Stimulated activated CD4-positive, alpha-beta T cell treated with anti-CD3 and anti-CD28 coated beads, TNF-alpha, amount 100 ng/mL, for 48 hours (primary cell): ENCODE measurements around the gene PLLP.
"Not testable (repeated sequence)": the region's sequence is repeated elsewhere in the genome, so short reads cannot be mapped to it uniquely, and the experiment has no call there.

Experiments used
- DNase-seq, 3 donors: peaks; one replicate each; pipeline ENCODE4 v3.0.0-alpha.2; 2020; ENCODE audit warnings: low read depth in 3 of 3

PLLP gene

DNA sequence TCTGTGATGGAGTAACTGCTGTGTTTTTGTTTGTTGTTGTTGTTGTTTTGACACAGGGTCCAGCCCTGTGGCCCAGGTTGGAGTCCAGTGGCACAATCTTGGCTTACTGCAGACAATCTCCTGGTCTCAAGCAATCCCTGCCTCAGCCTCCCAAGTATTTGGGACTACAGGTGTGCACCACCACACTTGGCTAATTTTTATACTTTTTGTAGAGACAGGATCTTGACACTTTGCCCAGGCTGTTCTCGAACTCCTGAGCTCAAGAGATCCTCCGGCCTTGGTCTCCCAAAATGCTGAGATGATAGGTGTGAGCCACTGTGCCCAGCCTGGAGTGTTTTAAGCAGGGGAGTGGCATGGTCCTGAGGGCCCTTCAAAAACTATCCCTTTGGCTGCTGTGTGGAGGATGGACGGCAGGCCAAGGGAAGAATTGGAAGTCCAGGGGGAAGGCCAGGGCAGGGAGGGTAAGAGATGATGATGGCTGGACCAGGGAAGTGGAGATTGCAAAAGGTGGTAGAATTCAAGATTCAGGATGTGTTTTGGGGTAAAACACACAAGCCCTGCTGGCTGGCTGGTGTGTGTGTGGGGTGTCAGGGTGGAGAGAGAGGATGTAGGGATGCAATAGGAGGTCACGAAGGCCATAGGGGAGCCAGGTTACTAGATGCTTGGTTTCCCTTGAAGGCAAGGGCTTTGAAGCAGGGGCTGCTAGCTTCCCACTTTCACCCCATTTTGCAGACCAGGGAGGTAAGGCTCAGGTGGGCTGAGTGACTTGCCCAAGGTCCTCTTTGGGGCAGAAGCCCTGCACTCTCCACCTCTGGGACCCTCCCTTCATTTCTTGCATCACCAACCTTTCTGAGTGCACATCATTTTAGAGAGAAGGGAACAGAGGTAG is 18.8 kb upstream of the PLLP start:
- DNase-seq, result no peak

GRCh38 chr16:57301126-57301817 is 16.8 kb upstream of the PLLP start:
- no peak for DNase-seq

DNA sequence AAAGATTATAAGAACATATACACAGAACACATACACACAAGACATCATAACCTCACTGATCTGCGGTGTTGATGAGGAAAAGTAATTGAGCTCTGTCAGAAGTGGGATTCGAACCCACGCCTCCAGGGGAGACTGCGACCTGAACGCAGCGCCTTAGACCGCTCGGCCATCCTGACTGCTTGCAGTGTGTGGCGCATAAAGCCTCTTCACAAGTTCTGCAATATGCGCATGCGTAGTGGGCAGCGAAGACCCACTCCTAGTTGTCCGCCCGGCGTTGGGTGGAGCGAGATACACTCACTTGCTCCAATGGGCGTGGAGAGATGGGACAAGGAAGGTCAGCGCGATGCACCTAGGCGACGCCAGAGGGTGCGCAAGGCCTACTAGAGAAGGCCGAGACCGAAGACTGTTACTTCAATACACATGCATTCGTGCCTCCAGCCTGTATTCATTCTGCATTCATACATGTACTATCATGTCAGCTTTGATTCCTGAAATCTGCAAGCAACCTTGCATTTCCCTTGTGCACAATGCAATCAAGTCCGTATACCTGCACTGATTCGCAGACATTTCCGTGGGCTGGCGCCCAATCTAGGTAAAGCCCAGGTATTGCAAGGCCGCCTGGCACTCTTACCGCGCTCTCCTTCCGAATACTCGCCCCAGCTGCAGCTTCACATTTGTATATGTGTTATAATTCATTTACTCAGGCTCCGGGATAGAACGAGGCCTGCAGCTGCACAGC is 16.1 kb upstream of the PLLP start:
- peak; percentile 94 to 98 (median 97) for DNase-seq

DNA sequence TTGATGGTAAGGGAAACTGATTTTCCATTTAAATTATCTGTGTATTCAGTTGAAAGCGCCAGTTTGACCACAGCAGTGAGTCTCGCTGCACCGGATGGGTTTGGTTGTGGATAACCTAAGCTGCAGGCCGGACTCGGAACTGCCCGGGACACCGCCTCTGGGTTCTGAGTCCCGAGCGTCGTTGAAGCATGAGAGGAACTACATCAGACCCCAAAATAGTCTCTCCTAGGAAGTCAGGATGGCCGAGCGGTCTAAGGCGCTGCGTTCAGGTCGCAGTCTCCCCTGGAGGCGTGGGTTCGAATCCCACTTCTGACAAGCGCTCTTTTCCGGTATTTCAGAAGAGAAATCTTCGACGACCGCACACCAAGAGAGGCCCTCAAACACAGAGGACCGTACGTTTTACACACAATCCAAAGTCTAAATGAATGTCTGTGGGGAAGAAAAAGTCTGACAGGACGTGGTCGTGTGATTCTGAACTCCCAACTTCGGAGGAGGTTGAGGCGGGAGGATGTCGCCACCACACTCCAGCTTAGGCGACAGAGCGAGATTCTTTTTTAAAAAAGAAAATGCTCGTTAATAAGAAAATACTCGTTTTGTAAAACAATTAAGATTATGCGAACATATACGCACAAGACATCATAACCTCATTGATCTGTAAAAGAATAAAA is 15.4 kb upstream of the PLLP start:
- peak; percentile 68 to 78 (median 72) for DNase-seq

GRCh38 chr16:57299009-57299718 is 14.7 kb upstream of the PLLP start:
- DNase-seq, result peak in 1 of 3 donors; percentile 27

DNA sequence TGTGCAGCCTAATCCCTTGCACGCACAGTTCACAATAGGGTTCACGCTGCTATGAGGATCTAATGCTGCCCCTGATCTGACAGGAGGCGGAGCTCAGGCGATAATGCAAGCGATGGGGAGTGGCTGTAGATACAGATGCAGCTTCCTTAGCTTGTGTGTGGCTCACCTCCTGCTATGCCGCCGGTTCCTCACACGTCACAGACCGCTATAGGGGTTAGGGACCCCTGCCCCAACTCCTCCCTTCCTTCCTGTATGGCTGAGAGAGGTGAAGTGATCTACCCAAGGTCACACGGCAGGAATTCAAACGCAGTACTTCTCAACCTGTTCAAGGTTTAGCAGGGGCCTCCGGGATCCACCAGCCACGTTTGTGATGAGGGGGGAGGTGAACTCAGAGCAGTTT is 13.4 kb upstream of the PLLP start:
- DNase-seq, result no peak

- DNase-seq, result no peak
Observed at GRCh38 chr16:57289391-57290257, 5.2 kb upstream of the PLLP start.

GRCh38 chr16:57285379-57285778 is 907 bp upstream of the PLLP start:
- no peak for DNase-seq

GRCh38 chr16:57284952-57285363 is 486 bp upstream of the PLLP start:
- DNase-seq, result no peak

DNA sequence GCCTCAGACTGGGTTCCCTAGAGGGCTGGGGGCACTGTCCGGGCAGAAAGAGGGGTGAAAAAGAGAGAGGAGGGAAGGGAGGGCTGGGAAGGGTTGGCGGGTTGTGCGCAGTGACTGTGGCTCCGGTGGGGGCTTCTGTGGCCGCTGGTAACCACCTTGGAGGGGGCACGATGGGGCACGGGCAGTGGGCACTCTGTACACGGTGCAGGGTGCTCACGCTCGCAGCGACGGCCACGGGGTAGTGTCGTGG is 588 bp downstream of the PLLP start:
- no peak for DNase-seq

DNA sequence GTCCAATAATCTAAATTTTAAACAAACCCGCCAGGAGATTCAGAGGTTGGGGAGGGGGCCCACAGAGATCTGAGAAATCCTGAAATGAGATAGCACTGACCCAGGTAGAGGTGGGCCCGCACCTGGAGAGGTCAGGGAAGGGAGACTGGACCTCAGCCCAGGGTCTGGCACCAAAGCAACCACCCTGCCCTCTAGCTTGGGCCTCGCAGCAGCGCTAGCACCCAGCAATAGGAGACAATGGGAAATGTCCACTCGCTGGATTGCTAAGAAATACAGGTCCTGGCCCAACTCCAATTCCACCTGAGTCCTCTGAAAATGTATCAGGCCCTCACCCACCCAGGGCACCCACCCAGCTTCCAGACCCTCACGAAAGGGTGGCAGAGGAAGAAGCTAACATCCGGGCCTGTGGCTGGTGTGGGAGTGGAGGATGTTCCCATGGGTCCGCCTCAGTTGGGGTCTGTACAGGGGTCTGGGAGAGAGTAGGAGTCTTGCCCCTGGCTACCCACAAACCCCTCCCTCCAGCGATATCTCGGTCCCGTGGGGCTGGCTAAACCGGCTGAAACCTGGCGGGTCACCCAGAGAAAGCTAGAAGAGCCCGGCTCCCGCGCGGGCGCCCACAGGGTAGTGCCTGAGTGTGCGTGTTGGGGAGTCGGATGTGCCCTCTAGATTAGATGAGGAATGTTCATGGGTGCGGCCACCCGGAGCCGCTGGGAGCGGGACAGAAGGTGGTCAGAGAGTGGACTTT is 1.1 kb downstream of the PLLP start:
- no peak for DNase-seq

DNA sequence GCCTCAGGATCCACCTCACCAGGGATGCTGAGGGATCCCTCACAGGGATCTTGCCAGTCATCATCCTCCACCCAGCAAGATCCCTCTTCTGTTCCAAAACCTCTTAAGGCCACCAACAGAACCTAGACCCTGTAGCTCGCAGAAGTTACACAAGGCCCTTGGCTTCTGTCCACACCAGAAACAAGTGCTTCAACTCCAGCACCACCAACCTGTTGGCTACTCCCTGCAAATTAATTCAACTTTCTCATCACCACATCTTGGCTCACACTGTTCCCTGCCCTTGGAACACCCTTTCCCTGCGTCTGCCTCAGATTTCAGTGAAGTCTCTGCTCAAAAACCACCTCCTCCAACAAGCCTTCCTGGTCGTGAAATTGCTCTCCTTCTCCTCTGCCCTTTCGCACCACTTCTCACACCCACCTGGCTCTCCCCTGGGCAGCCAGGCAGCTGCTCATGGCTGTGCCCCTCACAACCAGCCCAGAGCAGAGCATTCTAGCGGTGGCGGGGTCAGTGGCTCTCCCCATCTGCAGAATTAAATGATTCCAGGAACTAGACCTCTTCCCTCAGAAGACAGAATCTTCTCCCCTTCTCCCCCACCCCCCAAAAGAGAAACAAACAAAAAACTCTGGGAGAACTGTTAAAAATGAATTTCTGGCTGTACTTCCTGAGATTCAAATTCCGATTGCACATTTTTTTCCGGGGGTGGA is 1.8 kb downstream of the PLLP start:
- DNase-seq, result no peak

- no peak for DNase-seq
Observed at GRCh38 chr16:57281791-57282190, 2.7 kb downstream of the PLLP start.

DNA sequence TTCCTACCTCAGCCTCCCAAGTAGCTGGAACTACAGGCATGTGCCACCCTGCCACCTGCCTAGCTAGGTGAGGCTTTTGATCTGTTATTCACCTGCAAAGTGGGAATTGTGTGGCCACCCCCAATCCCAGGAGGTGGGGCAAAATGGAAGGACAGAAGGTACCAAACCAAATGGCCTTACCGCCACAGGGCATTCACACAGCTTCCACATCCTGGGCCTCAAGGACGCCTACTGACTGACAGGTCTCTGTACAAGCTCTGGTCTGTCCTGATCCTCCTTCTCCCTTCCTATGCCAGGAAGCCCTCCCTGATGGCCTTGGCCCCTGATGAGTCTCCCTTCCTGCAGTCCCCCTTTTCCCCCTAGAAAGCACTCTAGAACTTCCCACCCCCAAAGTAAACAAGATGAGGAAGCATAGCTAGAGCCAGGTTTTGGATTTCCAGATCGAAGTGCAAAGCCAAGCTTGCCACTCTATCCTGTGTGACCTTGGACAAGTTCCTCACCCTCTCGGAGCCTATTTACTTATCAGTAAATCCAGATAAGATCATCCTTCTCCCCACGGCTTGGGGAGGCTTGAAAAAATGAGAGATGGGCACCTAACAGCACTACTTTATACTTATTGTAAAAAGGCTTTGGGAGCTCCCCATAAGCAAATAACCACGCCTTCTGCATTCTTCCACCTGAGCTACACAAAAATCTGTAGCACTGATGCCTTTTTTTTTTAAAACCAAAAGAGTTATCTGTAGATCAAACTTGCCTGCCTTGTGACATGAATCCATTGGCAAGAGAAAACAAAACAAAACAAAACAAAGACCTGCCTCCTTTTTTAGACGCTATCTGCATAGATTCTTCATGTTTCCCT is 4.5 kb downstream of the PLLP start:
- DNase-seq, result no peak

DNA sequence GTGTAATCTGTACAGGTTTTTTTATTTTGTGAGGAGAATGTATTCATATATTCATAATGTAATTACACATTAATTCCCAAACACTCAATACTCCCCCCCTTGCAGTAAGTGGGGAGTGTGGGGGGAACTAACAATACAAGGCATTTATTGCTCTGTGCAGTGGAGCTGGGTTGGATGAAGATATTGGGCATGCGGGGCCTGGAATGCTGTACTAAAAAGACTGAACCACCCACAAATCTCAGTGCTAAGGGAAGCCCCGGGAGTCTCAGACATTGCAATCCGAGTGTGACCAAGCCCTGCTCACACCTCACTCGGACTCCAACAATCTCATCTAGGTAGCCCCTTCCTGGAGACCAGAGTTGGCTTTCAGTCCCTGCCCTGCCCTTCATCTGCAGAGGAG is 6.0 kb downstream of the PLLP start:
- no peak for DNase-seq

GRCh38 chr16:57277586-57277985 is 6.9 kb downstream of the PLLP start:
- peak in 1 of 3 donors; percentile 38 for DNase-seq

DNA sequence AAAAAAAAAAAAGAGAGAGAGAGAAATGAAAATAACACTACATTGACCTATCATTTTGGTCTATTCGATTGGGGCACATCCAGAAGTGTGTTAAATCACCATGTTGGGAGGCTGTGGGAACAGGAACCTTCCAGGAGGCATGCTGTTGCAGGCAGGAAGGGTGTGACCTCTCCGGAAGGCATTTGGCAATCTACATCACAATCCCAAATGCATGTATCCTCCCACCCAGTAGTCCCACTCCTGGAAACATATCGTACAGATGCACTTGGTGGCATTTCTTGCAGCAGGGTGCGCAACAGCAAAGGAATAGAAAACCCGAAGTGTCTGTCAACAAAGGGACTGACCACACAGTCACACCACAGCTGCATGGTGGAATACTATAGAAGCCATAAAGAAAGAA is 7.9 kb downstream of the PLLP start:
- no peak for DNase-seq

DNA sequence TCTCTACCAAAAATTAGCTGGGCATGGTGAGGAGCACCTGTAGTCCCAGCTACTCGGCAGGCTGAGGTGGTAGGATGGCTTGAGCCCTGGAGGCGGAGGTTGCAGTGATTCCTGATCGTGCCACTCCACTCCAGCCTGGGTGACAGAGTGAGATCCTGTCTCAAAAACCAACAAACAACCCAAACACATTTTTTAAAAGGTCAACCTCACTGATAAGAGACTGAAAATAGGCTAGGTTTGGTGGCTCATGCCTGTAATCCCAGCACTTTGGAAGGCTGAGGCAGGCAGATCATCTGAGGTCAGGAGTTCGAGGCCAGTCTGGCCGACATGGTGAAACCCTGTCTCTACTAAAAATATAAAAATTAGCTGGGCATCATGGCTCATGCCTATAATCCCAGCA is 8.5 kb downstream of the PLLP start:
- not testable (repeated sequence) for DNase-seq
